Esophagus muscularis mucosa (tissue), 3 donors: Measurements from ENCODE around the gene SURF4.

ENCODE experiments used
- POLR2AphosphoS5 ChIP-seq, 2 donors: sonication (generic); formaldehyde crosslinking; IDR thresholded peaks; one replicate each; pipeline ENCODE4 v1.6.1; 2017; ENCODE audit warnings: antibody characterized with exemption in 2 of 2
- TF ChIP-seq, protein P1 (sequence below), 3 experiments: fragments of 200-600 bp in 2 of 3; fragments of 450-650 bp in 1 of 3; sonication (generic) in 2 of 3; IDR thresholded peaks; one replicate each; pipeline ENCODE4 v1.5.1; 2017 to 2019; ENCODE audit warnings: antibody characterized with exemption in 3 of 3, mild to moderate bottlenecking in 2 of 3, moderate library complexity in 1 of 3

DNA sequence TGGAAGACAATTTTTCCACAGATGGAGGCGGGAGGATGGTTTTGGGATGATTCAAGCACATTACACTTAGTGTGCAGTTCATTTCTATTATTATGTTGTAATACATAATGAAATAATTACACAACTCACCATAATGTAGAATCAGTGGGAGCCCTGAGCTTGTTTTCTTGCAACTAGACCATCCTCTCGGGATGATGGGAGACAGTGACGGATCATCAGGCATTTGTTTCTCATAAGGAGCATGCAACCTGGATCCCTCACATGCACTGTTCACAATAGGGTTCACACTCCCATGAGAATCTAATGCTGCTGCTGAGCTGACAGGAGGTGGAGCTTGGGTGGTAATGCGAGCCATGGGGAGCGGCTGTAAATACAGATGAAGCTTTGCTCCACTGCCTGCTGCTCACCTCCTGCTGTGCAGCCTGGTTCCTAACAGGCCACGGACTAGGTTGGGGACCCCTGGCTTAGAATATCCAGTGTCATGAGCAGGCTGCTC, 1.9 kb upstream of the SURF4 start:
- TF ChIP-seq, protein P1, sequence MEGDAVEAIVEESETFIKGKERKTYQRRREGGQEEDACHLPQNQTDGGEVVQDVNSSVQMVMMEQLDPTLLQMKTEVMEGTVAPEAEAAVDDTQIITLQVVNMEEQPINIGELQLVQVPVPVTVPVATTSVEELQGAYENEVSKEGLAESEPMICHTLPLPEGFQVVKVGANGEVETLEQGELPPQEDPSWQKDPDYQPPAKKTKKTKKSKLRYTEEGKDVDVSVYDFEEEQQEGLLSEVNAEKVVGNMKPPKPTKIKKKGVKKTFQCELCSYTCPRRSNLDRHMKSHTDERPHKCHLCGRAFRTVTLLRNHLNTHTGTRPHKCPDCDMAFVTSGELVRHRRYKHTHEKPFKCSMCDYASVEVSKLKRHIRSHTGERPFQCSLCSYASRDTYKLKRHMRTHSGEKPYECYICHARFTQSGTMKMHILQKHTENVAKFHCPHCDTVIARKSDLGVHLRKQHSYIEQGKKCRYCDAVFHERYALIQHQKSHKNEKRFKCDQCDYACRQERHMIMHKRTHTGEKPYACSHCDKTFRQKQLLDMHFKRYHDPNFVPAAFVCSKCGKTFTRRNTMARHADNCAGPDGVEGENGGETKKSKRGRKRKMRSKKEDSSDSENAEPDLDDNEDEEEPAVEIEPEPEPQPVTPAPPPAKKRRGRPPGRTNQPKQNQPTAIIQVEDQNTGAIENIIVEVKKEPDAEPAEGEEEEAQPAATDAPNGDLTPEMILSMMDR (IDR thresholded peaks at IDR 0.05), result no peak
- TF ChIP-seq POLR2AphosphoS5 (IDR thresholded peaks at IDR 0.05), result no peak
